ENCODE data around the gene BEND3. TPM values are rescaled to one million over a fixed set of nuclear protein-coding genes. Genes with fewer than 3 reads are reported as not detected.

Gene BEND3
- total and polyA plus RNA-seq, 2 of the 8 experiments (the other 6 are each of a cell fraction or from before 2014, with no cell fraction given), result 25.2 to 38.8 TPM

DNA sequence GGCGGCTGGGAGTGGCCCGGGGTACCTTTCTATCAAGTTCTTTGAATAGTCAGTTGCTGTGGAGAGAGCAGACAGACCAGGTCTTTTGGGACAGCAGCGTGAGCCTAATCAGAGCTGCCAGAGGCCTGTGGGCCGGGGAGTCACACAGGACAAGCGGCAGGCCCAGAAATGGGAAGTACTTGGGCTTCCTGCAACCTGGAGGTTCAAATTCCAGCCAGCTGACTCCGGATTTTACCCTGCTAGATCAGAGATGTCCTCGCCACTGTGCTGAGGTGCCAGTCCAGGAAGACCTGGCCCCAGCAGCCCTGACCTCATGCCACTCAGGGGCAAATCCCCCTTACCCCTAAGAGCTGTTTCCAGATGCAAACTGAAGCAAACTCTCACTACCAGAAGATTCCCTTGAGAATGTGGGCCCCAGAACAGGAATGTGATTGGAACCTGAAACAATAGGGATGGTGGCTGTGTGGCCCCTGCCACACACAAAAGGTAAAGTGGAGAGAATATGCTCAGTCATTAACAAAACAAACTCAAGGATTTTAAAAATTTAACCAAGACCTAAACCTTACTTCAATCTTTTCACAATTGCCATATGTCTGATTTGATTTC, 9.7 kb downstream of the BEND3 start:
- no peak overlapping the region for H2AK5ac ChIP-seq (ENCODE audit: low read depth, low read length)
- H4K91ac ChIP-seq (replicated peaks; ENCODE audit: insufficient read length, low read length), result peak overlapping the region; percentile 66
- H4K5ac ChIP-seq (ENCODE audit: insufficient read length, low read depth, low read length), result no peak overlapping the region
- H3K56ac ChIP-seq (replicated peaks; ENCODE audit: insufficient read length, low read depth, low read length), result peak overlapping the region; percentile 4
- no peaks in the 10 kb centered on the region for H4K20me1 ChIP-seq (replicated peaks in 1 of 2; ENCODE audit: control insufficient read depth in 1 of 2, insufficient read depth in 2 of 2, low read length in 2 of 2)
- no peak overlapping the region for H2AFZ ChIP-seq (ENCODE audit: low read length)
- DNase-seq (ENCODE audit: low read depth in 1 of 2, low spot score in 2 of 2) (no peak), FAIRE-seq (peak; percentile 7)
- peaks cover 8% of the 10 kb centered on the region; the same call in 1 of the 2 replicates for H3K79me1 ChIP-seq (ENCODE audit: low read depth, low read length)
- WGBS, 2 experiments (ENCODE audit: extremely low coverage in 1 of 2, insufficient coverage in 1 of 2, insufficient read length in 1 of 2, insufficient replicate concordance in 2 of 2, low coverage in 1 of 2, low lambda C conversion rate in 2 of 2, missing lambda C conversion rate in 1 of 2), result 75% methylated on average over 7 of the region's 7 CpGs; no CpG with 5 or more reads in 1 of the 2 experiments
- peak overlapping the region; percentile 45; the same call in 1 of the 2 replicates for H3K27ac ChIP-seq (ENCODE audit: low read depth, low read length)
- H2BK15ac ChIP-seq (ENCODE audit: low read length), result no peak overlapping the region
- no peak overlapping the region; a peak in 1 of 7 replicates for H3K9ac ChIP-seq (replicated peaks in 1 of 4; ENCODE audit: extremely low read depth in 1 of 4, low read depth in 3 of 4, low read length in 3 of 4)
- peak overlapping the region; percentile 32; the same call in 1 of the 2 replicates for H2BK12ac ChIP-seq (ENCODE audit: low read depth, low read length)
- POLR2A ChIA-PET (ENCODE audit: partially characterized antibody), result interaction anchor here (0.7 to 4.8 kb wide), 5 partner anchors 8 to 269 kb away, joined by 3 to 53 read pairs (median 4); partner anchors contain the start of gene BEND3
- H3K23ac ChIP-seq (ENCODE audit: insufficient read length), result no peak overlapping the region
- no peak overlapping the region for H2BK20ac ChIP-seq (ENCODE audit: low read length)
- no peaks in the 10 kb centered on the region for H3K27me3 ChIP-seq (replicated peaks in 1 of 4; ENCODE audit: control insufficient read depth in 3 of 4, extremely low read depth in 1 of 4, insufficient read depth in 3 of 4, low read length in 3 of 4)
- peak overlapping the region; percentile 38 for H2BK120ac ChIP-seq (replicated peaks; ENCODE audit: low read depth, low read length)
- H3K4me2 ChIP-seq (ENCODE audit: insufficient read depth in 1 of 2, low read depth in 2 of 2, low read length in 2 of 2), result peak overlapping the region; percentile 2 to 57; a peak in 3 of 4 replicates
- no peak overlapping the region; a peak in 1 of 8 replicates for H3K4me3 ChIP-seq (ENCODE audit: extremely low read depth in 1 of 4, insufficient read depth in 2 of 4, low read depth in 3 of 4, low read length in 4 of 4)
- no peak overlapping the region for H3K14ac ChIP-seq (ENCODE audit: insufficient read length)
- peaks cover 18 to 34% (median 24%) of the 10 kb centered on the region in 4 experiments for H3K4me1 ChIP-seq (replicated peaks in 1 of 4; ENCODE audit: control insufficient read depth in 3 of 4, insufficient read depth in 4 of 4, low read length in 3 of 4)
- no peaks in the 10 kb centered on the region for H3K36me3 ChIP-seq (ENCODE audit: control insufficient read depth in 2 of 4, insufficient read depth in 4 of 4, low read length in 3 of 4)
- H3K79me2 ChIP-seq (ENCODE audit: control insufficient read depth in 1 of 2, insufficient read depth in 2 of 2, low read length in 2 of 2), result peaks cover 0 to 88% of the 10 kb centered on the region in 2 experiments; a peak in 2 of 4 replicates
- no peaks in the 10 kb centered on the region; the same call in 1 of the 2 replicates for H3K23me2 ChIP-seq (ENCODE audit: low read depth, low read length)
- H3K4ac ChIP-seq (replicated peaks; ENCODE audit: insufficient read length, low read depth, low read length), result no peak overlapping the region
- TF ChIP-seq GABPA (IDR thresholded peaks at IDR 0.05; ENCODE audit: borderline replicate concordance, insufficient read depth, low read length), result no peak
- TF ChIP-seq MAFK (IDR thresholded peaks at IDR 0.05; ENCODE audit: low read depth, low read length), result no peak
- no peak for TF ChIP-seq RAD21 (IDR thresholded peaks at IDR 0.05 in 1 of 2, conservative IDR thresholded peaks at IDR 0.05 in 1 of 2; ENCODE audit: low read depth in 2 of 2, low read length in 2 of 2)
- peak; percentile 59 for TF ChIP-seq TEAD4 (IDR thresholded peaks at IDR 0.05; ENCODE audit: low read depth, low read length)
- H2BK5ac ChIP-seq (ENCODE audit: low read depth, low read length), result peak overlapping the region; percentile 87
- 0 out of 2 replicates have a peak overlapping the region, but pooled peaks have one; percentile 27 for H3K18ac ChIP-seq (ENCODE audit: extremely low read depth, low read length)
- CTCF ChIA-PET (ENCODE audit: partially characterized antibody), result interaction anchor here (0.6 to 1.9 kb wide), 7 partner anchors 8 to 353 kb away, joined by 3 to 9 read pairs (median 6); partner anchors contain the start of gene BEND3
- H4K8ac ChIP-seq (ENCODE audit: extremely low read depth, insufficient read depth, low read length), result no peak overlapping the region; the same call in 1 of the 2 replicates
- H3K9me3 ChIP-seq (ENCODE audit: insufficient read depth in 2 of 2, low read depth in 1 of 2, low read length in 1 of 2), result no peaks in the 10 kb centered on the region
